ENCODE results near the gene HELZ.
"Not testable (repeated sequence)": the region's sequence is repeated elsewhere in the genome, so short reads cannot be mapped to it uniquely, and the experiment has no call there.

The HELZ gene

DNA sequence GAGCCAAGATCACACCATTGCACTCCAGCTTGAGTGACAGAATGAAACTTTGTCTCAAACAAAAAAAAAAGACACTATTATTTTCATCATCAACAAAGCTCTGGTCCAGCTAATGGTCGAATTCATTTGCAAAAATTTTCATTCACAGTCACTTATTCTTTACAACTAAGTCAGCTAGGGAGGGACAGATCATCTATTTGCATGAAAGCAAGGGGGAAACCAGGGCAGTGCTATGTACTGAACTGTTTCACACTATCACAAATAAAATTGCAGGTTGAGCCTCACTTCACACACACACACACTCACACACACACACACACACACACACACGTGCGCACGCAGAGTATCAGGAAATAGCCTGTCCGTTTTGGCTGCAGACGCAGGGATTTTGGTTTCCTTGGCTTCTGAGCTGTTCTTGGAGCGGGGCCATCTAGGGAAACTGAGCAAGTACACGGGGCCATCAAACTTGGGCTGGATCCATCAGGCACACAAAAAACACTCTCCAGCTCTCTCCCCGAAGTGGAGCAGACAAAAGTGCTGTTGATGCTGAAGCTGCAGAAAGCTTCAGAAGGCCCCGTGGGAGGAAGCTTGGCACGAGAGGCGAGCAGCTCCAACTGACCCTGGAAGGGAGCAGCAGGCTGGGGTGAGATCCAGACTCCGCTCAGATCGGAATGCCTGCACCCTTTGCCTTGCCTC is 44.3 kb upstream of the HELZ start:
- no peak overlapping the region for H2AK5ac ChIP-seq (ENCODE audit: low read length, severe bottlenecking)
- H4K91ac ChIP-seq (ENCODE audit: low read length) = no peak overlapping the region
- H2BK5ac ChIP-seq (ENCODE audit: low read depth, low read length, poor library complexity, severe bottlenecking) = no peak overlapping the region
- no peak overlapping the region for H4K8ac ChIP-seq (ENCODE audit: low read length)
- no peak overlapping the region for H2AFZ ChIP-seq (ENCODE audit: low read depth, low read length)
- peak overlapping the region in 1 of 2 experiments; percentile 54 for H3K4me3 ChIP-seq (ENCODE audit: insufficient read depth in 1 of 2, low read depth in 1 of 2, low read length in 2 of 2)
- H3K4me2 ChIP-seq (ENCODE audit: low read length, poor library complexity, severe bottlenecking) = no peak overlapping the region
- no peak overlapping the region for H3K18ac ChIP-seq (ENCODE audit: low read depth in 1 of 2, low read length in 2 of 2)
- DNase-seq = no peak
- no peaks in the 10 kb centered on the region for H3K36me3 ChIP-seq (ENCODE audit: control insufficient read depth in 1 of 2, insufficient read depth in 2 of 2, low read depth in 1 of 2, low read length in 2 of 2)
- no peaks in the 10 kb centered on the region for H3K79me1 ChIP-seq (replicated peaks; ENCODE audit: low read length, poor library complexity, severe bottlenecking)
- no peaks in the 10 kb centered on the region for H3K9me3 ChIP-seq (ENCODE audit: control insufficient read depth, low read length)
- H2BK120ac ChIP-seq (ENCODE audit: low read depth, low read length) = no peak overlapping the region
- H3K27me3 ChIP-seq (ENCODE audit: control insufficient read depth in 1 of 2, insufficient read depth in 1 of 2, low read length in 2 of 2) = no peaks in the 10 kb centered on the region
- no peak overlapping the region for H2BK15ac ChIP-seq (ENCODE audit: low read depth, poor library complexity, severe bottlenecking)
- no peak overlapping the region for H3K27ac ChIP-seq (ENCODE audit: low read length, poor library complexity, severe bottlenecking)
- peak overlapping the region; percentile 23 for H3K9ac ChIP-seq (ENCODE audit: low read length)
- WGBS = 56% methylated on average over 11 of the region's 14 CpGs
- no peak overlapping the region for H3K14ac ChIP-seq (ENCODE audit: low read length in 2 of 2)
- no peak overlapping the region for H3K4ac ChIP-seq (ENCODE audit: low read depth in 1 of 2, low read length in 2 of 2)
- H2BK12ac ChIP-seq (ENCODE audit: low read length in 2 of 2) = no peak overlapping the region
- peaks cover 3% of the 10 kb centered on the region for H3K4me1 ChIP-seq (ENCODE audit: control insufficient read depth, insufficient read depth, low read depth, low read length)
- no peak overlapping the region for H3K23ac ChIP-seq (ENCODE audit: low read length in 2 of 2)

DNA sequence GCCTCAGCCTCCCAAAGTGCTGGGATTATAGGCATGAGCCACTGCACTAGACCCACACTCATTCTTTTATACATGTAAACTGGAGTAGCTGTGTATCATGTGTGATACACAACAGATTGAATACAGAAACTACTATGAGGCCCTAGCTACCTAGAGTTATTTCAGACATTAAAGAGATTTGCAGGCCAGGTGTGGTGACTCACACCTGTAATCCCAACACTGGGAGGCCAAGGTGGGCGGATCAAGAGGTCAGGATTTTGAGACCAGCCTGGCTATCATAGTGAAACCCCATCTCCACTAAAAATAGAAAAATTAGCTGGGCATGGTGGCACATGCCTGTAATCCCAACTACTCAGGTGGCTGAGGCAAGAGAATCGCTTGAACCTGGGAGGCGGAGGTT is 41.8 kb upstream of the HELZ start:
- not testable (repeated sequence) for H2BK120ac ChIP-seq (ENCODE audit: low read depth, low read length); H3K14ac ChIP-seq (ENCODE audit: low read length in 2 of 2); H2AFZ ChIP-seq (ENCODE audit: low read depth, low read length); H4K91ac ChIP-seq (ENCODE audit: low read length); H2BK12ac ChIP-seq (ENCODE audit: low read length in 2 of 2); H4K8ac ChIP-seq (ENCODE audit: low read length); H3K27me3 ChIP-seq (ENCODE audit: control insufficient read depth in 1 of 2, insufficient read depth in 1 of 2, low read length in 2 of 2); H3K4ac ChIP-seq (ENCODE audit: low read depth in 1 of 2, low read length in 2 of 2); H3K9ac ChIP-seq (ENCODE audit: low read length); H3K4me2 ChIP-seq (ENCODE audit: low read length, poor library complexity, severe bottlenecking); H3K4me1 ChIP-seq (ENCODE audit: control insufficient read depth, insufficient read depth, low read depth, low read length); H2BK15ac ChIP-seq (ENCODE audit: low read depth, poor library complexity, severe bottlenecking); H3K79me1 ChIP-seq (replicated peaks; ENCODE audit: low read length, poor library complexity, severe bottlenecking); DNase-seq; H2AK5ac ChIP-seq (ENCODE audit: low read length, severe bottlenecking); H3K4me3 ChIP-seq (ENCODE audit: insufficient read depth in 1 of 2, low read depth in 1 of 2, low read length in 2 of 2); H3K9me3 ChIP-seq (ENCODE audit: control insufficient read depth, low read length); H3K18ac ChIP-seq (ENCODE audit: low read depth in 1 of 2, low read length in 2 of 2); H3K23ac ChIP-seq (ENCODE audit: low read length in 2 of 2); H2BK5ac ChIP-seq (ENCODE audit: low read depth, low read length, poor library complexity, severe bottlenecking); H3K27ac ChIP-seq (ENCODE audit: low read length, poor library complexity, severe bottlenecking); H3K36me3 ChIP-seq (ENCODE audit: control insufficient read depth in 1 of 2, insufficient read depth in 2 of 2, low read depth in 1 of 2, low read length in 2 of 2)
- WGBS = 78% methylated on average over 3 of the region's 3 CpGs

DNA sequence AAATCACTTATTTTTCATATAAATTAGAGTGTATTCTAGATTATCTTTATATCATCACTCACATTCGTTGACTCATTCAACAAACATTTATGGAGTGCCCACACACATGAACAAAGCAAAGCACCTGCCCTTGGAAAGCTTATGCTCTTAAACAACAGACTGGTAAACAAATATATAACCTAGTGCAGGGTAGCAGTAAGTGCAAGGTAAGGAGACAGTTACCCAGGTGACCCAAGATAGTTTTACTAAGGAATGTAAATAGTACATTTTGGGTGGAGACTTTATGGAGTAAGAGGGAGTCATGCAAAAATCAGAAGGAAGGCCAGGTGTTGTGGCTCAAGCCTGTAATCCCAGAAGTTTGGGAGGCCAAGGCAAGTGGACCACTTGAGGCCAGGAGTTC is 40.4 kb upstream of the HELZ start:
- WGBS = no CpG with 5 or more reads among the region's 1 CpG
- no peak overlapping the region for H2BK5ac ChIP-seq (ENCODE audit: low read depth, low read length, poor library complexity, severe bottlenecking)

DNA sequence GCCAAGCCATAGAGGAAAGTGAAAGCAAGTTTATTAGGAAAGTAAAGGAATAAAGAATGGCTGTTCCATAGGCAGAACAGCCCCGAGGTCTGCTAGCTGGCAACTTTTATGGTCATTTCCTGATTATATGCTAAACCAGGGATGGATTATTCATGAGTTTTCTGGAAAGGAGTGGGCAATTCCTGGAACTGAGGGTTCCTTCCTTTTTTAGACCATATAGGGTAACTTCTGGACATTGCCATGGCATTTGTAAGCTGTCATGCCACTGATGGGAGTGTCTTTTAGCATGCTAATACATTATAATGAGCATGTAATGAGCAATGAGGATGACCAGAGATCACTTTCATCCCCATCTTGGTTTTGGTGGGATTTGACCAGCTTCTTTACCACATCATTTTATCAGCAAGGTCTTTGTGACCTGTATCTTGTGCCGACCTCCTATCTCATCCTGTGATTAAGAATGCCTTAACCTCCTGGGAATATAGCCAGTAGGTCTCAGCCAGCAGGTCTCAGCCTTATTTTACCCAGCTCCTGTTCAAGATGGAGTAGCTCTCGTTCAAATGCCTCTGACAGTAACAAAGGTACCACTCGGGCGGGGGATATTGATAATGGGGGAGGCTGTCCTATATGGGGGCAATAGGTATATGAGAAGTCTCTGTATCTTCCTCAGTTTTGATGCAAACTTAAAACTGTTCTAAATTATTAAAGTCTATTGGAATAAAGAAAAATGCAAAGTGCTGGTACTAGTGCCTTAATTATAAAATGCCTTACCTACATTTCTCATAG is 38.9 kb upstream of the HELZ start:
- H3K9me3 ChIP-seq (ENCODE audit: control insufficient read depth, low read length) = no peaks in the 10 kb centered on the region
- H3K27ac ChIP-seq (ENCODE audit: low read length, poor library complexity, severe bottlenecking) = no peak overlapping the region
- no peak overlapping the region for H4K8ac ChIP-seq (ENCODE audit: low read length)
- no peak overlapping the region for H3K14ac ChIP-seq (ENCODE audit: low read length in 2 of 2)
- no peaks in the 10 kb centered on the region for H3K27me3 ChIP-seq (ENCODE audit: control insufficient read depth in 1 of 2, insufficient read depth in 1 of 2, low read length in 2 of 2)
- H3K4me1 ChIP-seq (ENCODE audit: control insufficient read depth, insufficient read depth, low read depth, low read length) = peaks cover 2% of the 10 kb centered on the region
- H2BK120ac ChIP-seq (ENCODE audit: low read depth, low read length) = no peak overlapping the region
- no peak overlapping the region for H4K91ac ChIP-seq (ENCODE audit: low read length)
- no peak overlapping the region for H3K4me2 ChIP-seq (ENCODE audit: low read length, poor library complexity, severe bottlenecking)
- H3K4ac ChIP-seq (ENCODE audit: low read depth in 1 of 2, low read length in 2 of 2) = no peak overlapping the region
- no peak overlapping the region for H2AFZ ChIP-seq (ENCODE audit: low read depth, low read length)
- WGBS = 88% methylated on average over 3 of the region's 5 CpGs
- H3K9ac ChIP-seq (ENCODE audit: low read length) = no peak overlapping the region
- no peak overlapping the region for H2BK12ac ChIP-seq (ENCODE audit: low read length in 2 of 2)
- H3K4me3 ChIP-seq (ENCODE audit: insufficient read depth in 1 of 2, low read depth in 1 of 2, low read length in 2 of 2) = no peak overlapping the region
- H2AK5ac ChIP-seq (ENCODE audit: low read length, severe bottlenecking) = no peak overlapping the region
- no peaks in the 10 kb centered on the region for H3K36me3 ChIP-seq (ENCODE audit: control insufficient read depth in 1 of 2, insufficient read depth in 2 of 2, low read depth in 1 of 2, low read length in 2 of 2)
- no peak overlapping the region for H2BK15ac ChIP-seq (ENCODE audit: low read depth, poor library complexity, severe bottlenecking)
- H3K79me1 ChIP-seq (replicated peaks; ENCODE audit: low read length, poor library complexity, severe bottlenecking) = no peaks in the 10 kb centered on the region
- DNase-seq = no peak
- H2BK5ac ChIP-seq (ENCODE audit: low read depth, low read length, poor library complexity, severe bottlenecking) = no peak overlapping the region
- no peak overlapping the region for H3K18ac ChIP-seq (ENCODE audit: low read depth in 1 of 2, low read length in 2 of 2)
- H3K23ac ChIP-seq (ENCODE audit: low read length in 2 of 2) = no peak overlapping the region

More for the DNA sequence above, 40.4 kb upstream of the HELZ start:
- Histone ChIP-seq H4K8ac (ENCODE audit: low read length) (no peak overlapping the region), H3K27me3 (ENCODE audit: control insufficient read depth in 1 of 2, insufficient read depth in 1 of 2, low read length in 2 of 2) (no peaks in the 10 kb centered on the region), H3K4me1 (ENCODE audit: control insufficient read depth, insufficient read depth, low read depth, low read length) (peaks cover 3% of the 10 kb centered on the region), H3K14ac (ENCODE audit: low read length in 2 of 2) (no peak overlapping the region), H2BK12ac (ENCODE audit: low read length in 2 of 2) (no peak overlapping the region), H3K4me3 (ENCODE audit: insufficient read depth in 1 of 2, low read depth in 1 of 2, low read length in 2 of 2) (no peak overlapping the region), H3K9me3 (ENCODE audit: control insufficient read depth, low read length) (no peaks in the 10 kb centered on the region), H2AFZ (ENCODE audit: low read depth, low read length) (no peak overlapping the region), H3K9ac (ENCODE audit: low read length) (no peak overlapping the region), H3K79me1 (replicated peaks; ENCODE audit: low read length, poor library complexity, severe bottlenecking) (no peaks in the 10 kb centered on the region), H3K36me3 (ENCODE audit: control insufficient read depth in 1 of 2, insufficient read depth in 2 of 2, low read depth in 1 of 2, low read length in 2 of 2) (no peaks in the 10 kb centered on the region), H2AK5ac (ENCODE audit: low read length, severe bottlenecking) (no peak overlapping the region), H3K23ac (ENCODE audit: low read length in 2 of 2) (no peak overlapping the region), H3K4me2 (ENCODE audit: low read length, poor library complexity, severe bottlenecking) (no peak overlapping the region), H3K27ac (ENCODE audit: low read length, poor library complexity, severe bottlenecking) (no peak overlapping the region), H3K18ac (ENCODE audit: low read depth in 1 of 2, low read length in 2 of 2) (no peak overlapping the region), H4K91ac (ENCODE audit: low read length) (no peak overlapping the region), H2BK120ac (ENCODE audit: low read depth, low read length) (no peak overlapping the region), H2BK15ac (ENCODE audit: low read depth, poor library complexity, severe bottlenecking) (no peak overlapping the region), H3K4ac (ENCODE audit: low read depth in 1 of 2, low read length in 2 of 2) (no peak overlapping the region)
- no peak for DNase-seq

Data from mesenchymal stem cell (in vitro differentiated cells and primary cell).